GM21390 (cell line): ENCODE measurements around the gene SLC48A1.

Experiments
- ATAC-seq: cut with Tn5 transposase; IDR thresholded peaks from one replicate; pipeline ENCODE4 v1.9.1; 2021; ENCODE audit not compliant: unreplicated experiment

Gene SLC48A1

GRCh38 chr12:47757840-47758583 is 15.0 kb upstream of the SLC48A1 start:
- ATAC-seq, result no peak

GRCh38 chr12:47758584-47758833 is 14.5 kb upstream of the SLC48A1 start:
- ATAC-seq, result no peak

GRCh38 chr12:47758834-47759690 is 14.0 kb upstream of the SLC48A1 start, which contains the start of gene RAPGEF3:
RAPGEF3 (minus strand) TSS chr12:47758880; CDS start chr12:47758556, 324 bp downstream.
- ATAC-seq, result peak; percentile 69

- no peak for ATAC-seq
These were observed 10.1 kb upstream of the SLC48A1 start for GRCh38 chr12:47762850-47763465.

GRCh38 chr12:47763481-47764346 is 9.3 kb upstream of the SLC48A1 start:
- ATAC-seq, result no peak

GRCh38 chr12:47766502-47767215 is 6.4 kb upstream of the SLC48A1 start:
- no peak for ATAC-seq

- ATAC-seq, result peak; percentile 58
These were observed 5.8 kb upstream of the SLC48A1 start for GRCh38 chr12:47767216-47767724.

GRCh38 chr12:47768323-47768811 is 4.7 kb upstream of the SLC48A1 start:
- ATAC-seq, result no peak

GRCh38 chr12:47769234-47770085 is 3.6 kb upstream of the SLC48A1 start:
- no peak for ATAC-seq

- no peak for ATAC-seq
These were observed 2.8 kb upstream of the SLC48A1 start for GRCh38 chr12:47770086-47770726.

- no peak for ATAC-seq
These were observed 1.7 kb upstream of the SLC48A1 start for GRCh38 chr12:47771304-47771703.

GRCh38 chr12:47772094-47772660 is 861 bp upstream of the SLC48A1 start:
- ATAC-seq, result no peak

- no peak for ATAC-seq
These were observed 338 bp upstream of the SLC48A1 start for GRCh38 chr12:47772738-47773061.

GRCh38 chr12:47773858-47774580 is 981 bp downstream of the SLC48A1 start:
- ATAC-seq, result no peak

- ATAC-seq, result no peak
These were observed 1.6 kb downstream of the SLC48A1 start for GRCh38 chr12:47774663-47775062.

GRCh38 chr12:47775100-47775911 is 2.3 kb downstream of the SLC48A1 start:
- ATAC-seq, result no peak
